Adrenal gland (tissue), 12 donors: Measurements from ENCODE around the gene GASK1B. TPM values are rescaled to one million over a fixed set of nuclear protein-coding genes. Genes with fewer than 3 reads are reported as not detected.
A peak's percentile ranks its signal among the peaks of the same experiment; 100 is the strongest.

Experiments used
- DNase-seq, 7 donors: peaks; one replicate each; pipeline ENCODE4 v3.0.0-alpha.2; 2019 to 2020
- H3K27ac ChIP-seq, 5 donors: fragments of 200-600 bp; sonication (generic) in 4 of 5; 1 replicate in 3 of 5; 2 replicates in 2 of 5; pipeline versions ENCODE4 v1.5.1 to v1.8.0; 2016 to 2020; ENCODE audit warnings: mild to moderate bottlenecking in 1 of 5
- H3K27me3 ChIP-seq: fragments of 200-600 bp; 2 replicates; pipeline ENCODE4 v1.8.0; 2021
- H3K36me3 ChIP-seq, 2 donors: fragments of 200-600 bp; replicated peaks in 1 of 2; 1 replicate in 1 of 2; 2 replicates in 1 of 2; pipeline versions ENCODE4 v1.5.1 to v1.8.0; 2018 to 2022
- H3K4me1 ChIP-seq, 2 donors: fragments of 200-600 bp; replicated peaks in 1 of 2; 1 replicate in 1 of 2; 2 replicates in 1 of 2; pipeline versions ENCODE4 v1.5.1 to v1.8.0; 2018 to 2021
- H3K4me3 ChIP-seq, 4 donors: fragments of 200-600 bp; sonication (generic) in 3 of 4; one replicate each; pipeline ENCODE4 v1.5.1; 2016 to 2018
- H3K9me3 ChIP-seq, 3 donors: fragments of 200-600 bp; sonication (generic) in 1 of 3; replicated peaks in 1 of 3; 1 replicate in 2 of 3; 2 replicates in 1 of 3; pipeline versions ENCODE4 v1.5.1 to v1.8.0; 2016 to 2021
- CTCF ChIP-seq, 6 experiments: fragments of 450-650 bp in 4 of 6; fragments of 200-600 bp in 2 of 6; sonication (generic) in 1 of 6; IDR thresholded peaks; 1 replicate in 5 of 6; 2 replicates in 1 of 6; pipeline versions ENCODE4 v1.5.1 to v1.8.0; 2016 to 2021; ENCODE audit warnings: antibody characterized with exemption in 6 of 6, mild to moderate bottlenecking in 2 of 6, moderate library complexity in 1 of 6
- POLR2A ChIP-seq, 2 donors: fragments of 450-650 bp; IDR thresholded peaks; one replicate each; pipeline ENCODE4 v1.6.1; 2017; ENCODE audit warnings: antibody characterized with exemption in 2 of 2, mild to moderate bottlenecking in 2 of 2, moderate library complexity in 1 of 2
- WGBS, 4 donors: extraction: QIAGEN DNeasy Blood & Tissue Kit in 2 of 4; methylation state at CpG; one replicate each; pipeline versions ENCODE4 v1.1.5 to v1.1.7; 2013 to 2017; 5-methylcytosine and 5-hydroxymethylcytosine counted together
- intact Hi-C, 2 donors: fragments of 100-400 bp; cut with DNase I; formaldehyde crosslinking; loops; one replicate each; pipeline versions ENCODE4 v1.14.1 to v1.15.0; 2022 to 2023
- polyA plus RNA-seq, 3 donors: library from polyadenylated mRNA; stranded (reverse); fragments of 200-250 nt in 2 of 3; fragments of 350-450 nt in 1 of 3; fragmentation: Illumina TruSeq in 1 of 3; extraction: RNeasy Lipid Tissue Mini Kit (QIAGEN cat#74804) in 1 of 3; gene quantifications; one replicate each; pipeline ENCODE4 v1.2.3, GENCODE V29; 2013 to 2014
- total RNA-seq, 9 donors: library from RNA; depleted of rRNA in 4 of 9; stranded (reverse); fragments of >200 nt in 4 of 9; fragments of 120-200 nt in 1 of 9; fragmentation: NEBNext Ultra II Directional in 1 of 9; extraction: Animal tissue kit (Norgen Biotek cat#: 25700) in 1 of 9; gene quantifications; one replicate each; pipeline versions ENCODE4 v1.1.0 to v1.2.4, GENCODE V29; 2013 to 2023
- donor health status: healthy with polysubstance abuse.
- donor health status: Bipolar disorder and iron deficiency.
- donor health status: DM: yes; HTN: yes; CAD: no.
- donor health status: DM: no; HTN: no; CAD: no.
- donor health status: DM: no; HTN: no; CAD: no.
- donor health status: DM: yes; HTN: yes; CAD: no.

The GASK1B gene
- total and polyA plus RNA-seq, 12 donors: 35.4 to 556 (median 306) TPM

- Histone ChIP-seq H3K4me1 (peaks cover 0 to 5% of the 10 kb centered on the region in 2 donors), H3K9me3 (no peaks in the 10 kb centered on the region), H3K4me3 (no peak overlapping the region), H3K36me3 (no peaks in the 10 kb centered on the region), H3K27me3 (no peaks in the 10 kb centered on the region), H3K27ac (no peak overlapping the region)
- intact Hi-C loops: loop anchor here (10.0 kb wide), 1 partner anchor 60 kb away; no protein-coding TSS in a partner anchor
- DNase-seq: no peak
- TF ChIP-seq CTCF (IDR thresholded peaks at IDR 0.05) (no peak), POLR2A (IDR thresholded peaks at IDR 0.05) (no peak)
- WGBS, 4 donors: 88 to 100% (median 95%) methylated on average over 1 of the region's 1 CpG
Measured at GRCh38 chr4:158195297-158195696, 22.5 kb upstream of the GASK1B start.

DNA sequence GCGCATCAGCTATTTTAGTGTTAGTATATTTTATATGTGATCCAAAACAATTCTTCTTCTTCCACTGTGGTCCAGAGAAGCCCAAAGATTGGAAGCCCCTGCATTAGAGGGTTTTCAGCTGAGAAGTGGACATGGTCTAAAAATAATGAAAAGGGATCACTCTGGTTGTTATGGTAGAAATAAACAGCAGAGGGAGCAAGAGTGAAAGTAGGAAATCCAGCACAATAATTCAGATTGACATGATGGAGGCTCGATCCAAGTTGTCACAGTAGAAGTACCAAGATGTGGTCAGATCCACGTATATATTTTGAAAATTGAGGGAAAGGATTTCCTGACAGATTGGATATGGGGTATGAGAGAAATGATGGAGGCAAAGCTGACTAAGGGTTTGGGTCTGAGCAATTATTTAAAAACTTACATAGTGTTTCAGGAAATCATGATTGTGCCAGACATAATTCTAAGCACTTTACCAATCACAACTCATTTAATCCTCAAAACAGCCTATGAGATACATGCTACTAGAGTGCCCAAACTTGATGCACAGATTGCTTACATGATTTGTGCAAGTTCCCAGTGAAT, 20.4 kb upstream of the GASK1B start:
- 35 to 40% (median 38%) methylated on average over 3 of the region's 3 CpGs for WGBS, 4 donors
- Histone ChIP-seq H3K27me3 (no peaks in the 10 kb centered on the region), H3K27ac (no peak overlapping the region), H3K9me3 (no peaks in the 10 kb centered on the region), H3K36me3 (no peaks in the 10 kb centered on the region), H3K4me3 (no peak overlapping the region), H3K4me1 (peaks cover 0 to 5% of the 10 kb centered on the region in 2 donors)
- DNase-seq: no peak
- TF ChIP-seq POLR2A (IDR thresholded peaks at IDR 0.05) (no peak), CTCF (IDR thresholded peaks at IDR 0.05) (peak; percentile 44 to 73 (median 65))
- intact Hi-C loops: loop anchor here (10.0 kb wide), 1 partner anchor 62 kb away; no protein-coding TSS in a partner anchor

- Histone ChIP-seq H3K4me3 (no peak overlapping the region), H3K9me3 (no peaks in the 10 kb centered on the region), H3K27me3 (no peaks in the 10 kb centered on the region), H3K36me3 (no peaks in the 10 kb centered on the region), H3K27ac (peak overlapping the region in 1 of 5 donors; percentile 9), H3K4me1 (peaks cover 0 to 5% of the 10 kb centered on the region in 2 donors)
- WGBS, 4 donors: 70 to 86% (median 80%) methylated on average over 5 of the region's 5 CpGs
- no peak for DNase-seq
- intact Hi-C loops: loop anchor here (10.0 kb wide), 1 partner anchor 62 kb away; no protein-coding TSS in a partner anchor
- TF ChIP-seq CTCF (IDR thresholded peaks at IDR 0.05) (no peak), POLR2A (IDR thresholded peaks at IDR 0.05) (no peak)
Measured at GRCh38 chr4:158192439-158193158, 19.8 kb upstream of the GASK1B start.

DNA sequence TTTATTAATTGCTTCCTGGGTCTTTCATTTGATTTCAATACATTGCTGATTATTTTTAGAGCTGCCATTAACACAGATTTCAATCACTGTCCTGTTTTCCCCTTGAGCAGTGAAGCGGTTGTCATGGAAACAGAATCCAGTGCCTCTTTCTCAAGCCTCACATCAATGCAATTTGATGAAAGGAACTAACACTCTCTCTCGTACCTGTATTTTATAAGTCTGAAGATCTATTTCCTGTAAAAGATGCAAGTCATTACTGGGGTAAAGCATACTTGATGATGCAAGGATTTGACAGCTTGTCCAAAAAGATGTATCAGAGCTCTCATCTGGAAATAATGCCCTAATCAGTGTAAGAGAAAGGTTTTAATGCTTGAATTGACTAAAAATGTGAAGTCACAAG, 17.9 kb upstream of the GASK1B start:
- no peak for DNase-seq
- H3K27me3 ChIP-seq: no peaks in the 10 kb centered on the region
- intact Hi-C loops: loop anchor here (10.0 kb wide), 1 partner anchor 64 kb away; no protein-coding TSS in a partner anchor
- no peaks in the 10 kb centered on the region for H3K36me3 ChIP-seq
- H3K4me1 ChIP-seq: peaks cover 4 to 5% of the 10 kb centered on the region in 2 donors
- H3K27ac ChIP-seq: no peak overlapping the region
- 81 to 97% (median 88%) methylated on average over 2 of the region's 2 CpGs for WGBS, 4 donors
- H3K4me3 ChIP-seq: no peak overlapping the region
- no peaks in the 10 kb centered on the region for H3K9me3 ChIP-seq
- TF ChIP-seq POLR2A (IDR thresholded peaks at IDR 0.05) (no peak), CTCF (IDR thresholded peaks at IDR 0.05) (no peak)
